Activated CD8-positive, alpha-beta T cell treated with anti-CD3 and anti-CD28 coated beads for 36 hours (primary cell): ENCODE measurements around the gene SYNGR4. TPM values are rescaled to one million over a fixed set of nuclear protein-coding genes. Genes with fewer than 3 reads are reported as not detected.

ENCODE experiments used
- ATAC-seq: fragments of 200-7000 bp; cut with Tn5 transposase; one replicate; pipeline ENCODE4 v1.10.0; 2021; ENCODE audit warnings: mild to moderate bottlenecking, moderate library complexity
- CTCF ChIA-PET: fragments of 350-600 bp; sonication (Branson Sonifier 250); formaldehyde crosslinking; loops from one replicate; lab custom pipeline; 2021; ENCODE audit warnings: antibody characterized with exemption; lab: Charles Lee
- POLR2A ChIA-PET: fragments of 350-600 bp; sonication (Branson Sonifier 250); formaldehyde crosslinking; loops from one replicate; lab custom pipeline; 2021; ENCODE audit warnings: antibody characterized with exemption; lab: Charles Lee
- DNase-seq: peaks from one replicate; pipeline ENCODE4 v3.0.0-alpha.2; 2020
- H3K27ac Mint-ChIP-seq: one replicate; pipeline ENCODE4 v1.8.0; 2021; ENCODE audit warnings: mild to moderate bottlenecking, mixed read lengths
- H3K27me3 Mint-ChIP-seq: one replicate; pipeline ENCODE4 v1.8.0; 2021; ENCODE audit warnings: mixed read lengths
- H3K36me3 Mint-ChIP-seq: one replicate; pipeline ENCODE4 v1.8.0; 2021; ENCODE audit warnings: low read depth, mixed read lengths
- H3K4me1 Mint-ChIP-seq: one replicate; pipeline ENCODE4 v1.8.0; 2021; ENCODE audit warnings: low read depth, mixed read lengths
- H3K4me3 Mint-ChIP-seq: one replicate; pipeline ENCODE4 v1.8.0; 2021; ENCODE audit warnings: mild to moderate bottlenecking, moderate library complexity, mixed read lengths
- H3K9me3 Mint-ChIP-seq: one replicate; pipeline ENCODE4 v1.8.0; 2021; ENCODE audit warnings: mixed read lengths
- intact Hi-C: fragments of 100-400 bp; cut with micrococcal nuclease; formaldehyde crosslinking; loops from one replicate; pipeline ENCODE4 v1.10.0; 2022
- total RNA-seq, 2 experiments: library from RNA; stranded (reverse); gene quantifications; one replicate each; pipeline ENCODE4 v1.2.3, GENCODE V29; 2021
- TF ChIP-seq, protein P1 (sequence below): fragments of 200-600 bp; IDR thresholded peaks from one replicate; pipeline ENCODE4 v1.8.0; 2022; ENCODE audit warnings: antibody characterized with exemption, mild to moderate bottlenecking

Gene SYNGR4
- total RNA-seq, 2 experiments from 2014 or later: 0.38 TPM; not detected in 1

DNA sequence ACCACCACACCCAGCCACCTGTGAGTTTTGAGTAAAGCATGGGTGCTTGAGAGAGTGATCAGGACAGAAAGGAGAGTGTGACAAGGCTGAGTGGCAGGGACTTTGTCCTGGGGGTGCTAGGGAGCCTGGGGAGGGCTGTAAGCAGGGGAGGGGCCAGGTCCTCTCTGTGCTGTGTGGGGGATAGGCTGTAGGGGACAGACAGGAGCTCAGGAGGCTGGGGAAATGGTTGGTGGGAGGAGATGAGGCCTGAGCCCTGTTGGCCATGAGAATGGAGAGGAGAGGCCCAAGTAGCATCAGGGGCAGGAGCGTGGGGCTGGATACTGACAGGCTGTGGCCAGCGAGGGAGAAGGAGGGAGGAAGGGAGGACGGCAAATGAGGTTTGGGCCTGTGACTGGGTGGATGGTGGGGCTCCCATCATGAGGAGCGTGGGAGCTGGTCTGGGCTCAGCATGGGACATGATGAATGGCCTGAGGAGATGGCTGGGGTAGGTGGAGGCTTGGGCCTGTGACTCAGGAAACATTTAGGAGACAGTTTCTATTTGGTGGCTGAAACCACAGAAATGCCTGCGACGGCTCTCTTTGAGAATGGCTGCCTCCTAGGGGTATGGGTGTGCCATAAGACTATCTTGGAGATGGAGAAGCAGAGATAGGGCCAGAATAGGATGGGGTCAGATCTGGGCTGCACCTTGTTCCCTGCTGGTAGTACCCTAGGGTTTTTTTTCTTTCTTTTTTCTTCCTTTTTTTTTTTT, 54.3 kb downstream of the SYNGR4 start:
- peak; percentile 59 for DNase-seq
- H3K36me3 Mint-ChIP-seq: no peaks in the 10 kb centered on the region
- peaks cover 24% of the 10 kb centered on the region for H3K4me1 Mint-ChIP-seq
- no peaks in the 10 kb centered on the region for H3K9me3 Mint-ChIP-seq
- TF ChIP-seq, protein P1, sequence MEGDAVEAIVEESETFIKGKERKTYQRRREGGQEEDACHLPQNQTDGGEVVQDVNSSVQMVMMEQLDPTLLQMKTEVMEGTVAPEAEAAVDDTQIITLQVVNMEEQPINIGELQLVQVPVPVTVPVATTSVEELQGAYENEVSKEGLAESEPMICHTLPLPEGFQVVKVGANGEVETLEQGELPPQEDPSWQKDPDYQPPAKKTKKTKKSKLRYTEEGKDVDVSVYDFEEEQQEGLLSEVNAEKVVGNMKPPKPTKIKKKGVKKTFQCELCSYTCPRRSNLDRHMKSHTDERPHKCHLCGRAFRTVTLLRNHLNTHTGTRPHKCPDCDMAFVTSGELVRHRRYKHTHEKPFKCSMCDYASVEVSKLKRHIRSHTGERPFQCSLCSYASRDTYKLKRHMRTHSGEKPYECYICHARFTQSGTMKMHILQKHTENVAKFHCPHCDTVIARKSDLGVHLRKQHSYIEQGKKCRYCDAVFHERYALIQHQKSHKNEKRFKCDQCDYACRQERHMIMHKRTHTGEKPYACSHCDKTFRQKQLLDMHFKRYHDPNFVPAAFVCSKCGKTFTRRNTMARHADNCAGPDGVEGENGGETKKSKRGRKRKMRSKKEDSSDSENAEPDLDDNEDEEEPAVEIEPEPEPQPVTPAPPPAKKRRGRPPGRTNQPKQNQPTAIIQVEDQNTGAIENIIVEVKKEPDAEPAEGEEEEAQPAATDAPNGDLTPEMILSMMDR: no peak
- intact Hi-C loops: no loop called here
- H3K27ac Mint-ChIP-seq: peak overlapping the region; percentile 87
- ATAC-seq: peak; percentile 50
- peak overlapping the region; percentile 65 for H3K4me3 Mint-ChIP-seq
- peaks cover 16% of the 10 kb centered on the region for H3K27me3 Mint-ChIP-seq
- ChIA-PET POLR2A (no interaction called here), CTCF (no interaction called here)

DNA sequence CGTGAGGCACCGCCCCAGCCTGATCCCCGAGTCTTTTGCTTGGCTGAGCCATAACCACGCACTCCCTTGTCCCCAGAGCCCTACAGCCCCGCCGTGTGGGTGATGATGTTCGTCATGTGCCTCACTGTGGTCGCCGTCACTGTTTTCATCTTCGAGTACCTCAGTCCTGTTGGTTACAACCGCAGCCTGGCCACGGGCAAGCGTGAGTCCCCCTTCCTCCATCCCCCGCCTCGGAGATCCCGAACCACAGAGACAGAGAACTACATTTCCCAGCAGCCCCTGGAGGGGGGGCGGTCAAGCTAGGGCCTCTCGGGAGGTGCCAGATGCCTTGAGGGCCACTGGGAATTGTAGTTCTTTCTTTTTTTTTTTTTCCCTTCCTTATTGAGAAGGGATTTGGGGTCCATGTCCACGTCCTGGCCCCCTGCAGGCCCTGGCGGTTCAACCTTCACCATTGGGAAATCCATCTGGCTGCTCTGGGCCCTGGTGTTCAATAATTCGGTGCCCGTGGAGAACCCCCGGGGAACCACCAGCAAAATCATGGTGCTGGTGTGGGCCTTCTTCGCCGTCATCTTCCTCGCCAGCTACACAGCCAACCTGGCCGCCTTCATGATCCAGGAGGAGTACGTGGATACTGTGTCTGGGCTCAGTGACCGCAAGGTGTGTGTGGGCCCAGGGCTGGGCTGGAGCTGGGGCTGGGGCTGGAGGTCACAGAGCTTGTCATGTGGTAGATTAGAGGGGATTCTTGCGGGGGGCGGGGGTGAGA, 55.2 kb downstream of the SYNGR4 start:
- H3K4me3 Mint-ChIP-seq: peak overlapping the region; percentile 65
- H3K9me3 Mint-ChIP-seq: no peaks in the 10 kb centered on the region
- TF ChIP-seq, protein P1: no peak
- H3K27me3 Mint-ChIP-seq: peaks cover 15% of the 10 kb centered on the region
- no peaks in the 10 kb centered on the region for H3K36me3 Mint-ChIP-seq
- H3K4me1 Mint-ChIP-seq: peaks cover 24% of the 10 kb centered on the region
- ChIA-PET POLR2A (no interaction called here), CTCF (no interaction called here)
- intact Hi-C loops: no loop called here
- DNase-seq (peak; percentile 90), ATAC-seq (peak; percentile 80)
- H3K27ac Mint-ChIP-seq: peak overlapping the region; percentile 87

DNA sequence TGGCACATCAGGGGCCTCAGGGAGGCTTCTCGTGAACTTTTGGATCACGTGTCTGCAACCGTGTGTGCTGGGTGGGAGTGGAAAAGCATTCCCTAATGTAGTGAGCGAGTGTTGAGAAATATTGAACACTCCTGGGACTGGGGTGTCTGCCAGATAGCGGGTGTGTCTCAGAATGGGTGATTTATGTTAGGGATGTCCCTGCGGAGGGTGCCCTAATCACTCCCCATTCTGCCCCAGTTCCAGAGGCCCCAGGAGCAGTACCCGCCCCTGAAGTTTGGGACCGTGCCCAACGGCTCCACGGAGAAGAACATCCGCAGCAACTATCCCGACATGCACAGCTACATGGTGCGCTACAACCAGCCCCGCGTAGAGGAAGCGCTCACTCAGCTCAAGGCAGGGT, 57.4 kb downstream of the SYNGR4 start:
- H3K4me3 Mint-ChIP-seq: no peak overlapping the region
- H3K36me3 Mint-ChIP-seq: no peaks in the 10 kb centered on the region
- POLR2A ChIA-PET: no interaction called here
- no peak overlapping the region for H3K27ac Mint-ChIP-seq
- peaks cover 7% of the 10 kb centered on the region for H3K27me3 Mint-ChIP-seq
- DNase-seq: no peak
- H3K9me3 Mint-ChIP-seq: no peaks in the 10 kb centered on the region
- TF ChIP-seq, protein P1: no peak
- peaks cover 20% of the 10 kb centered on the region for H3K4me1 Mint-ChIP-seq
- no peak for ATAC-seq
- intact Hi-C loops: no loop called here
- CTCF ChIA-PET: interaction anchor here (0.8 kb wide), 1 partner anchor 162 kb away, joined by 3 read pairs; no protein-coding TSS in a partner anchor

DNA sequence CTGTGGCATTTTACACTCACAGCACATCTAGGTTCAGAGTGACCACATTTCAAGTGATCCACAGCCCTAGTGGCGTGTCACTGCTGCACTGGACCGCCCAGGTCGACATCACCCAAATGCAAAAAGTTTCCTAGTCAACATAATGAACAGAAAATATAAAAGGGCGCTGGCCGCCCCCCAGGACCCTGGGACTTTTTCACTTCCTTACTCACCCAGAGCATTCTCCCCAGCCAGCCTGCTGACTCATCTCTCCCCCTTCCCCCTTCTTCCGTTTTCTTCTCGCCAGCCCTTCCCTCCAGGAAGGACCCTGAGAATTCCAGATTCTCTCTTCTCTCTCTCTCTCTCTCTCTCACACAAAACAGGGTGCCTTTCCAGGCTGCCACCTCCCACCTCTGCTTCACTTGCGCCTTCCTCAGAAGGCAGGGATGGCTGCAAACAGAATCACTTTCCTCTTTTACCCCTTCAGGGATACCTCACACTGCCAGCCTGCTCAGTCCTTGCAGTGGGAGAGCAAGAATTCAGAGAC, 60.6 kb downstream of the SYNGR4 start:
- ChIA-PET POLR2A (no interaction called here), CTCF (no interaction called here)
- peak; percentile 61 for ATAC-seq
- peaks cover 4% of the 10 kb centered on the region for H3K27me3 Mint-ChIP-seq
- H3K4me3 Mint-ChIP-seq: no peak overlapping the region
- peak; percentile 35 for DNase-seq
- TF ChIP-seq, protein P1: no peak
- no peak overlapping the region for H3K27ac Mint-ChIP-seq
- intact Hi-C loops: no loop called here
- H3K9me3 Mint-ChIP-seq: no peaks in the 10 kb centered on the region
- H3K4me1 Mint-ChIP-seq: peaks cover 6% of the 10 kb centered on the region
- no peaks in the 10 kb centered on the region for H3K36me3 Mint-ChIP-seq

Other genes starting within 250 kb of the SYNGR4 start
- gene LIG1, start 194.0 kb upstream of the SYNGR4 start, total RNA-seq: 100 to 1,000 TPM; 181 to 188 TPM
- gene ZSWIM9, start 193.7 kb upstream of the SYNGR4 start, total RNA-seq: 1 to 10 TPM; 8.4 to 9.5 TPM
- gene CARD8, start 108.5 kb upstream of the SYNGR4 start, total RNA-seq: 100 to 1,000 TPM; 109 TPM
- under 1 TPM; 0.36 TPM for gene ZNF114, start 94.3 kb upstream of the SYNGR4 start, total RNA-seq
- gene EMP3, start 38.8 kb upstream of the SYNGR4 start, total RNA-seq: 100 to 1,000 TPM; 189 to 191 TPM
- 10 to 100 TPM; 19.4 to 21.7 TPM for gene TMEM143, start 427 bp upstream of the SYNGR4 start, total RNA-seq
- gene KDELR1, start 27.2 kb downstream of the SYNGR4 start, total RNA-seq: 10 to 100 TPM; 66.3 to 66.7 TPM
- under 1 TPM; 0.13 to 0.18 TPM for gene GRIN2D, start 29.3 kb downstream of the SYNGR4 start, total RNA-seq
- gene GRWD1, start 81.6 kb downstream of the SYNGR4 start, total RNA-seq: 10 to 100 TPM; 49.4 to 50.1 TPM
- 1 to 10 TPM; 1.3 to 1.5 TPM for gene KCNJ14, start 91.2 kb downstream of the SYNGR4 start, total RNA-seq
- gene CYTH2, start 105.0 kb downstream of the SYNGR4 start, total RNA-seq: 10 to 100 TPM; 23.8 to 24.5 TPM
- 1 to 10 TPM; 3.4 to 4.0 TPM for gene LMTK3, start 147.5 kb downstream of the SYNGR4 start, total RNA-seq
- gene SULT2B1, start 187.8 kb downstream of the SYNGR4 start, total RNA-seq: not detected
- gene SPACA4, start 242.4 kb downstream of the SYNGR4 start, total RNA-seq: not detected